ENCODE measurements around the gene KITLG.
"Not testable (repeated sequence)": the region's sequence is repeated elsewhere in the genome, so short reads cannot be mapped to it uniquely, and the experiment has no call there.

The KITLG gene

GRCh38 chr12:88493636-88494035 is 86.6 kb downstream of the KITLG start:
- no peak for DNase-seq (ENCODE audit: low spot score)

GRCh38 chr12:88490425-88490824 is 89.8 kb downstream of the KITLG start:
- DNase-seq (ENCODE audit: low spot score), result no peak

GRCh38 chr12:88472775-88473174 is 107.5 kb downstream of the KITLG start:
- no peak for DNase-seq (ENCODE audit: low spot score)

- DNase-seq (ENCODE audit: low spot score), result no peak
Observed at GRCh38 chr12:88472248-88472647, 108.0 kb downstream of the KITLG start.

GRCh38 chr12:88471331-88472045 is 108.8 kb downstream of the KITLG start:
- no peak for DNase-seq (ENCODE audit: low spot score)

GRCh38 chr12:88469154-88469553 is 111.1 kb downstream of the KITLG start:
- no peak for DNase-seq (ENCODE audit: low spot score)

GRCh38 chr12:88468581-88468980 is 111.7 kb downstream of the KITLG start:
- DNase-seq (ENCODE audit: low spot score), result no peak

GRCh38 chr12:88466708-88467107 is 113.6 kb downstream of the KITLG start:
- DNase-seq (ENCODE audit: low spot score), result not testable (repeated sequence)

- no peak for DNase-seq (ENCODE audit: low spot score)
Observed at GRCh38 chr12:88458327-88458726, 121.9 kb downstream of the KITLG start.

- no peak for DNase-seq (ENCODE audit: low spot score)
Observed at GRCh38 chr12:88453323-88453722, 126.9 kb downstream of the KITLG start.

- DNase-seq (ENCODE audit: low spot score), result no peak
Observed at GRCh38 chr12:88451205-88451604, 129.1 kb downstream of the KITLG start.

- DNase-seq (ENCODE audit: low spot score), result no peak
Observed at GRCh38 chr12:88450136-88450535, 130.1 kb downstream of the KITLG start.

GRCh38 chr12:88448337-88448915 is 131.8 kb downstream of the KITLG start:
- no peak for DNase-seq (ENCODE audit: low spot score)

- no peak for DNase-seq (ENCODE audit: low spot score)
Observed at GRCh38 chr12:88445705-88446394, 134.4 kb downstream of the KITLG start.

- DNase-seq (ENCODE audit: low spot score), result no peak
Observed at GRCh38 chr12:88444481-88444880, 135.8 kb downstream of the KITLG start.

Measured in globus pallidus (tissue), 1 donor.